ENCODE results near the gene NDUFB11.

NDUFB11 gene

GRCh38 chrX:47144626-47145394, at the start of gene NDUFB11, which contains the start of gene RBM10:
Gene NDUFB11 (minus strand): TSS chrX:47144702. CDS start chrX:47144679, 23 bp downstream.
Gene RBM10 (plus strand): TSS chrX:47145221. CDS start chrX:47147482, 2,261 bp downstream.
- peak; percentile 95 for DNase-seq

GRCh38 chrX:47193475-47194193, 49.1 kb upstream of the NDUFB11 start, which contains the start of gene UBA1:
Gene UBA1 (plus strand): TSS chrX:47193829. CDS start chrX:47198803, 4,974 bp downstream.
- DNase-seq: peak; percentile 94

- DNase-seq: no peak
Observed at GRCh38 chrX:47191806-47192401, 47.4 kb upstream of the NDUFB11 start.

GRCh38 chrX:47191331-47191730, 46.8 kb upstream of the NDUFB11 start:
- no peak for DNase-seq

GRCh38 chrX:47190445-47191269, 46.2 kb upstream of the NDUFB11 start:
- DNase-seq: peak; percentile 92

- no peak for DNase-seq
Observed at GRCh38 chrX:47189906-47190305, 45.4 kb upstream of the NDUFB11 start.

- DNase-seq: no peak
Observed at GRCh38 chrX:47187106-47187677, 42.7 kb upstream of the NDUFB11 start.

GRCh38 chrX:47186096-47186740, 41.7 kb upstream of the NDUFB11 start:
- DNase-seq: no peak

- DNase-seq: no peak
Observed at GRCh38 chrX:47185241-47185640, 40.7 kb upstream of the NDUFB11 start.

- no peak for DNase-seq
Observed at GRCh38 chrX:47184486-47184885, 40.0 kb upstream of the NDUFB11 start.

GRCh38 chrX:47182106-47182700, 37.7 kb upstream of the NDUFB11 start:
- no peak for DNase-seq

GRCh38 chrX:47181301-47181700, 36.8 kb upstream of the NDUFB11 start:
- DNase-seq: no peak

GRCh38 chrX:47180346-47180745, 35.8 kb upstream of the NDUFB11 start:
- DNase-seq: no peak

GRCh38 chrX:47179928-47180255, 35.4 kb upstream of the NDUFB11 start:
- no peak for DNase-seq

GRCh38 chrX:47179221-47179927, 34.9 kb upstream of the NDUFB11 start:
- no peak for DNase-seq

- DNase-seq: no peak
Observed at GRCh38 chrX:47178337-47178736, 33.8 kb upstream of the NDUFB11 start.

- DNase-seq: no peak
Observed at GRCh38 chrX:47177079-47177478, 32.6 kb upstream of the NDUFB11 start.

- no peak for DNase-seq
Observed at GRCh38 chrX:47176101-47176740, 31.7 kb upstream of the NDUFB11 start.

GRCh38 chrX:47175588-47175980, 31.1 kb upstream of the NDUFB11 start:
- no peak for DNase-seq

- no peak for DNase-seq
Observed at GRCh38 chrX:47174846-47175587, 30.5 kb upstream of the NDUFB11 start.

Measured in right hindlimb (tissue), 1 donor.